Activated CD4-positive, alpha-beta T cell treated with anti-CD3 and anti-CD28 coated beads, Interleukin-2, amount 50 U/mL, for 24 hours (primary cell): ENCODE measurements around the gene CTSZ.
"Not testable (repeated sequence)": the region's sequence is repeated elsewhere in the genome, so short reads cannot be mapped to it uniquely, and the experiment has no call there.

Experiments used
- DNase-seq, 2 donors: peaks; one replicate each; pipeline ENCODE4 v3.0.0-alpha.2; 2020; ENCODE audit warnings: low read depth in 1 of 2, low spot score in 1 of 2

The CTSZ gene

GRCh38 chr20:58982406-58983114 is 24.5 kb downstream of the CTSZ start:
- no peak for DNase-seq

GRCh38 chr20:58981628-58982364 is 25.3 kb downstream of the CTSZ start:
- no peak for DNase-seq

GRCh38 chr20:58980711-58981627 is 26.1 kb downstream of the CTSZ start, which contains the start of gene NELFCD:
NELFCD (plus strand) TSS chr20:58981256; CDS start chr20:58981310, 54 bp downstream.
- peak; percentile 76 to 84 for DNase-seq

GRCh38 chr20:58978351-58979190 is 28.5 kb downstream of the CTSZ start:
- DNase-seq = no peak

- no peak for DNase-seq
Measured at GRCh38 chr20:58976061-58976730, 30.9 kb downstream of the CTSZ start.

GRCh38 chr20:58975353-58975752 is 31.7 kb downstream of the CTSZ start:
- no peak for DNase-seq

- DNase-seq = no peak
Measured at GRCh38 chr20:58973866-58974265, 33.2 kb downstream of the CTSZ start.

GRCh38 chr20:58973179-58973578 is 33.9 kb downstream of the CTSZ start:
- no peak for DNase-seq

GRCh38 chr20:58971429-58971828 is 35.6 kb downstream of the CTSZ start:
- DNase-seq = no peak

GRCh38 chr20:58970146-58970545 is 36.9 kb downstream of the CTSZ start:
- DNase-seq = no peak

- DNase-seq = no peak
Measured at GRCh38 chr20:58969439-58969838, 37.6 kb downstream of the CTSZ start.

- DNase-seq = no peak
Measured at GRCh38 chr20:58967652-58968429, 39.2 kb downstream of the CTSZ start.

GRCh38 chr20:58965270-58966064 is 41.6 kb downstream of the CTSZ start:
- DNase-seq = no peak

GRCh38 chr20:58963922-58964321 is 43.1 kb downstream of the CTSZ start:
- DNase-seq = not testable (repeated sequence)

- DNase-seq = no peak
Measured at GRCh38 chr20:58963060-58963584, 43.9 kb downstream of the CTSZ start.

GRCh38 chr20:58959652-58960051 is 47.4 kb downstream of the CTSZ start:
- DNase-seq = no peak

- no peak for DNase-seq
Measured at GRCh38 chr20:58956078-58956477, 51.0 kb downstream of the CTSZ start.

GRCh38 chr20:58953050-58953449 is 54.0 kb downstream of the CTSZ start:
- DNase-seq = no peak
